WTC11 (cell line): ENCODE measurements around the gene CALN1. TPM values are rescaled to one million over a fixed set of nuclear protein-coding genes. Genes with fewer than 3 reads are reported as not detected.

Experiments
- ATAC-seq: fragments of 200-7000 bp; cut with Tn5 transposase; 2 replicates; pipeline ENCODE4 v1.10.0; 2021; ENCODE audit warnings: mild to moderate bottlenecking, moderate library complexity
- CTCF ChIA-PET: fragments of 300-600 bp; sonication (Branson Sonifier 250); formaldehyde crosslinking; loops from one replicate; lab custom pipeline; 2021; ENCODE audit warnings: antibody characterized with exemption; lab: Charles Lee
- POLR2A ChIA-PET: fragments of 350-600 bp; sonication (Branson Sonifier 250); formaldehyde crosslinking; loops from one replicate; lab custom pipeline; 2021; ENCODE audit warnings: antibody characterized with exemption; lab: Charles Lee
- DNase-seq: peaks from one replicate; pipeline ENCODE4 v3.0.0; 2021; ENCODE audit warnings: low spot score
- H3K27ac Mint-ChIP-seq: 2 replicates; pipeline ENCODE4 v1.8.0; 2021; ENCODE audit warnings: mixed read lengths
- H3K27me3 Mint-ChIP-seq: 2 replicates; pipeline ENCODE4 v1.8.0; 2021; ENCODE audit warnings: low read depth, mild to moderate bottlenecking, moderate library complexity, mixed read lengths
- H3K36me3 Mint-ChIP-seq: 2 replicates; pipeline ENCODE4 v1.8.0; 2021; ENCODE audit warnings: mixed read lengths
- H3K4me1 Mint-ChIP-seq: 2 replicates; pipeline ENCODE4 v1.8.0; 2022; ENCODE audit warnings: mixed read lengths
- H3K4me3 Mint-ChIP-seq: 2 replicates; pipeline ENCODE4 v1.8.0; 2021; ENCODE audit warnings: mild to moderate bottlenecking, moderate library complexity, mixed read lengths
- H3K9me3 Mint-ChIP-seq: 2 replicates; pipeline ENCODE4 v1.8.0; 2021; ENCODE audit warnings: mixed read lengths
- ARID4B ChIP-seq: sonication (generic); formaldehyde crosslinking; IDR thresholded peaks from 2 replicates; pipeline ENCODE4 v1.8.0; 2023; ENCODE audit warnings: missing genetic modification reagents, mild to moderate bottlenecking, borderline replicate concordance
- ATF1 ChIP-seq: sonication (generic); formaldehyde crosslinking; IDR thresholded peaks from 2 replicates; pipeline ENCODE4 v1.8.1; 2023; ENCODE audit warnings: mild to moderate bottlenecking, moderate library complexity, missing genetic modification reagents
- E2F5 ChIP-seq: sonication (generic); formaldehyde crosslinking; IDR thresholded peaks from 2 replicates; pipeline ENCODE4 v1.8.1; 2022; ENCODE audit warnings: mild to moderate bottlenecking, moderate library complexity, missing genetic modification reagents
- ELF4 ChIP-seq: sonication (generic); formaldehyde crosslinking; IDR thresholded peaks from 2 replicates; pipeline ENCODE4 v1.8.1; 2022; ENCODE audit warnings: low read depth, mild to moderate bottlenecking, moderate library complexity, missing genetic modification reagents
- FOXK1 ChIP-seq: sonication (generic); formaldehyde crosslinking; IDR thresholded peaks from 2 replicates; pipeline ENCODE4 v1.8.0; 2022; ENCODE audit warnings: mild to moderate bottlenecking, moderate library complexity, missing genetic modification reagents
- GABPB1 ChIP-seq: sonication (generic); formaldehyde crosslinking; IDR thresholded peaks from 2 replicates; pipeline ENCODE4 v1.8.1; 2023; ENCODE audit warnings: mild to moderate bottlenecking, missing genetic modification reagents
- HMGXB4 ChIP-seq: sonication (generic); formaldehyde crosslinking; IDR thresholded peaks from 2 replicates; pipeline ENCODE4 v1.8.1; 2023; ENCODE audit warnings: mild to moderate bottlenecking, moderate library complexity, missing genetic modification reagents
- IRF1 ChIP-seq: sonication (generic); formaldehyde crosslinking; IDR thresholded peaks from 2 replicates; pipeline ENCODE4 v1.8.0; 2023; ENCODE audit warnings: missing genetic modification reagents
- IRF2 ChIP-seq: sonication (generic); formaldehyde crosslinking; IDR thresholded peaks from 2 replicates; pipeline ENCODE4 v1.8.0; 2022; ENCODE audit warnings: low read depth, missing genetic modification reagents, borderline replicate concordance
- JUN ChIP-seq: sonication (generic); formaldehyde crosslinking; IDR thresholded peaks from 2 replicates; pipeline ENCODE4 v1.8.0; 2023; ENCODE audit warnings: mild to moderate bottlenecking, missing genetic modification reagents
- NFATC4 ChIP-seq: fragments of 250-450 bp; sonication (Bioruptor Pico); IDR thresholded peaks from 2 replicates; pipeline ENCODE4 v1.9.0; 2021; ENCODE audit warnings: mild to moderate bottlenecking
- NFYB ChIP-seq: sonication (generic); formaldehyde crosslinking; conservative IDR thresholded peaks from 2 replicates; pipeline ENCODE4 v1.8.0; 2022; ENCODE audit warnings: low read depth, missing genetic modification reagents
- OVOL2 ChIP-seq: fragments of 250-450 bp; sonication (Bioruptor Pico); IDR thresholded peaks from 2 replicates; pipeline ENCODE4 v1.9.0; 2021; ENCODE audit warnings: mild to moderate bottlenecking, borderline replicate concordance
- PRRX2 ChIP-seq: fragments of 250-450 bp; sonication (Bioruptor Pico); IDR thresholded peaks from 2 replicates; pipeline ENCODE4 v1.8.0; 2021; ENCODE audit warnings: mild to moderate bottlenecking
- SOX15 ChIP-seq: fragments of 250-450 bp; sonication (Bioruptor Pico); IDR thresholded peaks from 2 replicates; pipeline ENCODE4 v1.9.0; 2021; ENCODE audit warnings: mild to moderate bottlenecking
- TP53 ChIP-seq: sonication (generic); formaldehyde crosslinking; IDR thresholded peaks from 2 replicates; pipeline ENCODE4 v1.8.1; 2023; ENCODE audit warnings: mild to moderate bottlenecking, missing genetic modification reagents
- ZBTB43 ChIP-seq: sonication (generic); formaldehyde crosslinking; IDR thresholded peaks from 2 replicates; pipeline ENCODE4 v1.8.1; 2023; ENCODE audit warnings: mild to moderate bottlenecking, missing genetic modification reagents
- ZNF121 ChIP-seq: sonication (generic); formaldehyde crosslinking; IDR thresholded peaks from 2 replicates; pipeline ENCODE4 v1.8.0; 2023; ENCODE audit warnings: missing genetic modification reagents
- ZNF138 ChIP-seq: sonication (generic); formaldehyde crosslinking; conservative IDR thresholded peaks from 2 replicates; pipeline ENCODE4 v1.8.1; 2022; ENCODE audit warnings: mild to moderate bottlenecking, moderate library complexity, missing genetic modification reagents
- ZNF219 ChIP-seq: sonication (generic); formaldehyde crosslinking; IDR thresholded peaks from 2 replicates; pipeline ENCODE4 v1.8.0; 2023; ENCODE audit warnings: missing genetic modification reagents, mild to moderate bottlenecking, borderline replicate concordance
- ZNF232 ChIP-seq: sonication (generic); formaldehyde crosslinking; IDR thresholded peaks from 2 replicates; pipeline ENCODE4 v1.8.0; 2022; ENCODE audit warnings: mild to moderate bottlenecking, missing genetic modification reagents
- ZNF263 ChIP-seq: sonication (generic); formaldehyde crosslinking; IDR thresholded peaks from 2 replicates; pipeline ENCODE4 v1.8.1; 2022; ENCODE audit warnings: low read depth, mild to moderate bottlenecking, moderate library complexity, missing genetic modification reagents
- ZNF317 ChIP-seq: sonication (generic); formaldehyde crosslinking; IDR thresholded peaks from 2 replicates; pipeline ENCODE4 v1.8.1; 2023; ENCODE audit warnings: low read depth, mild to moderate bottlenecking, moderate library complexity, missing genetic modification reagents, borderline replicate concordance
- ZNF396 ChIP-seq: fragments of 250-450 bp; sonication (Bioruptor Pico); IDR thresholded peaks from 2 replicates; pipeline ENCODE4 v1.8.0; 2021; ENCODE audit warnings: mild to moderate bottlenecking, moderate library complexity, borderline replicate concordance
- ZNF416 ChIP-seq: fragments of 250-450 bp; sonication (Bioruptor Pico); IDR thresholded peaks from 2 replicates; pipeline ENCODE4 v1.9.0; 2021; ENCODE audit warnings: mild to moderate bottlenecking, inconsistent platforms
- ZNF423 ChIP-seq: fragments of 250-450 bp; sonication (Bioruptor Pico); IDR thresholded peaks from 2 replicates; pipeline ENCODE4 v2.1.2; 2022; ENCODE audit warnings: mild to moderate bottlenecking, moderate library complexity
- total RNA-seq: library from RNA; stranded (reverse); gene quantifications from 3 replicates; pipeline ENCODE4 v1.2.3, GENCODE V29; 2021

Gene CALN1
- total RNA-seq, 1 experiment from 2014 or later, result 10.5 TPM

- DNase-seq (no peak), ATAC-seq (no peak)
- Mint-ChIP-seq H3K27me3 (no peaks in the 10 kb centered on the region), H3K9me3 (peaks cover 4% of the 10 kb centered on the region), H3K27ac (no peak overlapping the region), H3K4me3 (no peak overlapping the region), H3K36me3 (no peaks in the 10 kb centered on the region), H3K4me1 (no peaks in the 10 kb centered on the region)
- ChIA-PET POLR2A (interaction anchor here (0.8 kb wide), 1 partner anchor 16 kb away, joined by 3 read pairs; no protein-coding TSS in a partner anchor), CTCF (interaction anchor here (1.4 to 2.9 kb wide), 2 partner anchors 10 to 400 kb away, joined by 6 to 10 read pairs; no protein-coding TSS in a partner anchor)
- TF ChIP-seq NFYB (CRISPR knock-in tag) (no peak), ATF1 (CRISPR knock-in tag) (no peak), ZNF416 (CRISPR knock-in tag) (no peak), ELF4 (CRISPR knock-in tag) (no peak), NFATC4 (CRISPR knock-in tag) (no peak), ZNF232 (CRISPR knock-in tag) (no peak), ZNF423 (CRISPR knock-in tag) (no peak)
Measured at GRCh38 chr7:72325561-72325960, 86.6 kb downstream of the CALN1 start.

GRCh38 chr7:72321637-72322036 lies 90.5 kb downstream of the CALN1 start:
- TF ChIP-seq ARID4B (CRISPR knock-in tag) (no peak), ZNF138 (CRISPR knock-in tag) (no peak), ZNF396 (CRISPR knock-in tag) (no peak), OVOL2 (CRISPR knock-in tag) (no peak), ZNF219 (CRISPR knock-in tag) (no peak), FOXK1 (CRISPR knock-in tag) (no peak)
- no peak overlapping the region for H3K4me3 Mint-ChIP-seq
- H3K9me3 Mint-ChIP-seq, result peaks cover 10% of the 10 kb centered on the region
- no peak overlapping the region for H3K27ac Mint-ChIP-seq
- H3K27me3 Mint-ChIP-seq, result no peaks in the 10 kb centered on the region
- ChIA-PET POLR2A (no interaction called here), CTCF (interaction anchor here (0.8 to 2.1 kb wide), 3 partner anchors 12 to 569 kb away, joined by 3 to 9 read pairs (median 3); no protein-coding TSS in a partner anchor)
- ATAC-seq (no peak), DNase-seq (no peak)
- peaks cover 5% of the 10 kb centered on the region; the same call in 1 of the 2 replicates for H3K4me1 Mint-ChIP-seq
- H3K36me3 Mint-ChIP-seq, result peaks cover 8% of the 10 kb centered on the region; the same call in 1 of the 2 replicates

- ChIA-PET CTCF (interaction anchor here (0.6 to 2.1 kb wide), 4 partner anchors 13 to 569 kb away, joined by 3 to 9 read pairs (median 4); no protein-coding TSS in a partner anchor), POLR2A (interaction anchor here (0.5 kb wide), 1 partner anchor 13 kb away, joined by 5 read pairs; no protein-coding TSS in a partner anchor)
- DNase-seq (no peak), ATAC-seq (no peak)
- Mint-ChIP-seq H3K4me1 (peaks cover 5% of the 10 kb centered on the region; the same call in 1 of the 2 replicates), H3K9me3 (peaks cover 10% of the 10 kb centered on the region), H3K27me3 (no peaks in the 10 kb centered on the region), H3K4me3 (no peak overlapping the region), H3K36me3 (peaks cover 8% of the 10 kb centered on the region; the same call in 1 of the 2 replicates), H3K27ac (no peak overlapping the region; the same call in 1 of the 2 replicates)
- no peak for TF ChIP-seq ZNF263 (CRISPR knock-in tag)
- TF ChIP-seq ZBTB43 (CRISPR knock-in tag), result no peak
- no peak for TF ChIP-seq PRRX2
- TF ChIP-seq E2F5, result no peak
- no peak for TF ChIP-seq IRF2 (CRISPR knock-in tag)
- no peak for TF ChIP-seq HMGXB4
- no peak for TF ChIP-seq ZNF121 (CRISPR knock-in tag)
- no peak for TF ChIP-seq SOX15 (CRISPR knock-in tag)
- no peak for TF ChIP-seq IRF1 (CRISPR knock-in tag)
- no peak for TF ChIP-seq GABPB1
- no peak for TF ChIP-seq TP53 (CRISPR knock-in tag)
- TF ChIP-seq ZNF317 (CRISPR knock-in tag), result no peak
- TF ChIP-seq JUN (CRISPR knock-in tag), result no peak
Measured at GRCh38 chr7:72321081-72321480, 91.1 kb downstream of the CALN1 start.
